HG03025 (cell line): ENCODE measurements around the gene VPS4B.
"Not testable (repeated sequence)": the region's sequence is repeated elsewhere in the genome, so short reads cannot be mapped to it uniquely, and the experiment has no call there.

ENCODE experiments used
- ATAC-seq: cut with Tn5 transposase; IDR thresholded peaks from one replicate; pipeline ENCODE4 v1.9.1; 2021; ENCODE audit warnings: mild to moderate bottlenecking, moderate library complexity; ENCODE audit not compliant: unreplicated experiment, low FRiP score

VPS4B gene

GRCh38 chr18:63422087-63422863 is at the start of gene VPS4B:
VPS4B (minus strand) TSS chr18:63422476; CDS start chr18:63422259, 217 bp downstream.
- ATAC-seq: peak; percentile 90

GRCh38 chr18:63470751-63471150 is 48.5 kb upstream of the VPS4B start:
- no peak for ATAC-seq

- no peak for ATAC-seq
Measured at GRCh38 chr18:63468575-63468974, 46.3 kb upstream of the VPS4B start.

- no peak for ATAC-seq
Measured at GRCh38 chr18:63467699-63468098, 45.4 kb upstream of the VPS4B start.

- no peak for ATAC-seq
Measured at GRCh38 chr18:63465059-63465458, 42.8 kb upstream of the VPS4B start.

GRCh38 chr18:63464434-63464833 is 42.2 kb upstream of the VPS4B start:
- no peak for ATAC-seq

GRCh38 chr18:63460414-63460813 is 38.1 kb upstream of the VPS4B start:
- no peak for ATAC-seq

- no peak for ATAC-seq
Measured at GRCh38 chr18:63457977-63458376, 35.7 kb upstream of the VPS4B start.

GRCh38 chr18:63454497-63454896 is 32.2 kb upstream of the VPS4B start:
- no peak for ATAC-seq

- not testable (repeated sequence) for ATAC-seq
Measured at GRCh38 chr18:63452751-63453150, 30.5 kb upstream of the VPS4B start.

- ATAC-seq: no peak
Measured at GRCh38 chr18:63451799-63452660, 29.8 kb upstream of the VPS4B start.

GRCh38 chr18:63449426-63449825 is 27.1 kb upstream of the VPS4B start:
- no peak for ATAC-seq

GRCh38 chr18:63447066-63447465 is 24.8 kb upstream of the VPS4B start:
- no peak for ATAC-seq

- ATAC-seq: no peak
Measured at GRCh38 chr18:63446266-63446665, 24.0 kb upstream of the VPS4B start.

- ATAC-seq: no peak
Measured at GRCh38 chr18:63445037-63445436, 22.8 kb upstream of the VPS4B start.

GRCh38 chr18:63444580-63444979 is 22.3 kb upstream of the VPS4B start:
- ATAC-seq: no peak

GRCh38 chr18:63443829-63444228 is 21.6 kb upstream of the VPS4B start:
- ATAC-seq: no peak

- ATAC-seq: no peak
Measured at GRCh38 chr18:63440881-63441280, 18.6 kb upstream of the VPS4B start.

GRCh38 chr18:63440219-63440618 is 17.9 kb upstream of the VPS4B start:
- ATAC-seq: no peak

GRCh38 chr18:63439334-63439733 is 17.1 kb upstream of the VPS4B start:
- ATAC-seq: no peak

- no peak for ATAC-seq
Measured at GRCh38 chr18:63438181-63438580, 15.9 kb upstream of the VPS4B start.
